Panc1 (cell line): ENCODE results near the gene FIBIN. TPM values are rescaled to one million over a fixed set of nuclear protein-coding genes. Genes with fewer than 3 reads are reported as not detected.

Experiments used
- ATAC-seq: fragments of 200-7000 bp; cut with Tn5 transposase; 2 replicates; pipeline ENCODE4 v1.9.1; 2020; ENCODE audit warnings: mild to moderate bottlenecking, moderate library complexity
- BruUV-seq: library from RNA; stranded (reverse); fragments of 400-500 nt; replicated peaks from 2 replicates; lab custom pipeline; 2021; lab: Mats Ljungman, UMichigan
- CTCF ChIA-PET: fragments of 300-600 bp; sonication (Branson Sonifier 250); formaldehyde crosslinking; loops from one replicate; lab custom pipeline; 2022; ENCODE audit warnings: antibody characterized with exemption; lab: Charles Lee
- POLR2A ChIA-PET: fragments of 300-600 bp; sonication (Branson Sonifier 250); formaldehyde crosslinking; loops from one replicate; lab custom pipeline; 2022; ENCODE audit warnings: antibody characterized with exemption; lab: Charles Lee
- DNase-seq: peaks from one replicate; pipeline ENCODE4 v3.0.0-alpha.2; 2010; ENCODE audit warnings: low read depth, low spot score
- H3K27ac ChIP-seq: 2 replicates; pipeline ENCODE4 v1.5.1; 2011; ENCODE audit warnings: mild to moderate bottlenecking, low read length, inconsistent platforms
- H3K27me3 ChIP-seq: fragments of 200-500 bp; sonication (Bioruptor generic); 2 replicates; pipeline ENCODE4 v1.6.0; 2014; ENCODE audit warnings: low read length, inconsistent platforms; ENCODE audit not compliant: control insufficient read depth, insufficient read depth
- H3K36me3 ChIP-seq: fragments of 200-500 bp; sonication (Bioruptor generic); 2 replicates; pipeline ENCODE4 v1.5.1; 2014; ENCODE audit warnings: inconsistent platforms, mild to moderate bottlenecking, low read length, moderate library complexity; ENCODE audit not compliant: control insufficient read depth, insufficient read depth
- H3K4me1 ChIP-seq: 2 replicates; pipeline ENCODE4 v1.5.1; 2011; ENCODE audit warnings: inconsistent platforms, mild to moderate bottlenecking, low read length, moderate library complexity; ENCODE audit not compliant: control insufficient read depth, insufficient read depth
- H3K4me3 ChIP-seq, 2 experiments: 2 replicates each; pipeline ENCODE4 v1.5.1; 2011 to 2012; ENCODE audit warnings: low read depth in 2 of 2, low read length in 2 of 2, mild to moderate bottlenecking in 2 of 2, inconsistent platforms in 1 of 2, moderate library complexity in 1 of 2
- H3K9me3 ChIP-seq: fragments of 200-500 bp; sonication (Bioruptor generic); 2 replicates; pipeline ENCODE4 v1.5.1; 2014; ENCODE audit warnings: low read depth, mild to moderate bottlenecking, inconsistent platforms, low read length, moderate library complexity; ENCODE audit not compliant: control insufficient read depth, insufficient read depth
- POLR2AphosphoS5 ChIP-seq: IDR thresholded peaks from 2 replicates; pipeline ENCODE4 v1.6.1; 2012; ENCODE audit warnings: mild to moderate bottlenecking, low read depth, low read length, moderate library complexity
- SIN3A ChIP-seq: IDR thresholded peaks from 2 replicates; pipeline ENCODE4 v1.6.1; 2012; ENCODE audit warnings: low read depth, mild to moderate bottlenecking, low read length, moderate library complexity, borderline replicate concordance; ENCODE audit not compliant: insufficient read depth
- TCF7L2 ChIP-seq: IDR thresholded peaks from 2 replicates; pipeline ENCODE4 v1.6.1; 2011; ENCODE audit warnings: mild to moderate bottlenecking, low read depth, low read length, inconsistent platforms
- in situ Hi-C: cut with HindIII; loops from 2 replicates; pipeline ENCODE4 v1.10.0; 2016; ENCODE audit warnings: low sequenced_read_pairs, low pct_unique_long_range_greater_than_20kb
- intact Hi-C: fragments of 100-400 bp; cut with micrococcal nuclease; formaldehyde crosslinking; loops from one replicate; pipeline ENCODE4 v1.10.0; 2022; ENCODE audit not compliant: unreplicated experiment
- total RNA-seq: library from RNA; stranded (reverse); gene quantifications from one replicate; pipeline ENCODE4 v1.2.1, GENCODE V29; 2021; ENCODE audit not compliant: unreplicated experiment
- TF ChIP-seq, protein P1 (sequence below): fragments of 450-650 bp; IDR thresholded peaks from 2 replicates; pipeline ENCODE4 v1.5.1; 2017; ENCODE audit warnings: mild to moderate bottlenecking
- TF ChIP-seq, protein P2 (sequence below), 2 experiments: IDR thresholded peaks; 2 replicates each; pipeline ENCODE4 v1.6.1; 2011 to 2012; ENCODE audit warnings: low read depth in 2 of 2, control low read depth in 1 of 2, low read length in 1 of 2, mild to moderate bottlenecking in 1 of 2, moderate library complexity in 1 of 2; ENCODE audit not compliant: insufficient read depth in 1 of 2

FIBIN gene
- total RNA-seq, 1 experiment from 2014 or later, result not detected

DNA sequence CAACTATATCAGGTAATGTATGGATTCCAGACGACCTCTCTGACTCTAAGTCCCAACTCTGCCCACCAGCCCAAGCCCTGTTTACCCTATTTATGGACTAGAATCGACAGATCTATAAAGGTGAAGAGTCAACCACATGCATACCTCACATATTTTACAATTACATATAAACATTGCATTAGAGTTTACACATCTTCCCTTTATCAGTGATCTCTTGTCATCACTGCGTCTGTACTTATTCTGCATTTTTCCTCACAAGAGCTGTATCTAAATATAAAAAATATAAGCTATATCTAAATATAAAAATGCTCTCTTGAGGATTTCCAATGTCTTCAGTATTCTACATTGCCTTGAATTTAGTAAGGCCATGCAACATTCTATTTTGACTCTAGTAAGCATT is 8.5 kb downstream of the FIBIN start:
- H3K27me3 ChIP-seq, result no peaks in the 10 kb centered on the region
- POLR2A ChIA-PET, result no interaction called here

DNA sequence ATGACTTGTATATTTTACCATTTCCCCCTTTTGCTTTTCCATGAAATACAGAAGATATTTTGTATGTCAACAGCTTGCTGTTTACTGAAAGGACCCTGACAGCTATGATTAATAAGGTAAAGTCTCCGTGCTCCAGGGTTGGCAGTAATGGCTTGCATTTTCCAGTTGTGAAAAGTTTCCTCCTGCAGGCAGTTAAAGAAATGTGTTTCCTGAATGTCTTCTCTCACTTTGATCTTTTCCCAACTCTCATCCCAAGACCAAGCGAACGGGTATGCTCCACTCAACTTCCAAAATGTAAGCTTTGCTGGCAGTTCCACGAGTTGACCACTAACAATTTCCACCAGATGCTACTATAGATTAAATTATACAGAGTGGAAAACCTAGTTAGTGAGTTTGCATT is 8.9 kb downstream of the FIBIN start:
- no peaks in the 10 kb centered on the region for H3K27me3 ChIP-seq

More for the DNA sequence above, 8.5 kb downstream of the FIBIN start:
- ATAC-seq, result no peak
- no peak for DNase-seq
- no peak overlapping the region for H3K27ac ChIP-seq
- TF ChIP-seq, protein P1, sequence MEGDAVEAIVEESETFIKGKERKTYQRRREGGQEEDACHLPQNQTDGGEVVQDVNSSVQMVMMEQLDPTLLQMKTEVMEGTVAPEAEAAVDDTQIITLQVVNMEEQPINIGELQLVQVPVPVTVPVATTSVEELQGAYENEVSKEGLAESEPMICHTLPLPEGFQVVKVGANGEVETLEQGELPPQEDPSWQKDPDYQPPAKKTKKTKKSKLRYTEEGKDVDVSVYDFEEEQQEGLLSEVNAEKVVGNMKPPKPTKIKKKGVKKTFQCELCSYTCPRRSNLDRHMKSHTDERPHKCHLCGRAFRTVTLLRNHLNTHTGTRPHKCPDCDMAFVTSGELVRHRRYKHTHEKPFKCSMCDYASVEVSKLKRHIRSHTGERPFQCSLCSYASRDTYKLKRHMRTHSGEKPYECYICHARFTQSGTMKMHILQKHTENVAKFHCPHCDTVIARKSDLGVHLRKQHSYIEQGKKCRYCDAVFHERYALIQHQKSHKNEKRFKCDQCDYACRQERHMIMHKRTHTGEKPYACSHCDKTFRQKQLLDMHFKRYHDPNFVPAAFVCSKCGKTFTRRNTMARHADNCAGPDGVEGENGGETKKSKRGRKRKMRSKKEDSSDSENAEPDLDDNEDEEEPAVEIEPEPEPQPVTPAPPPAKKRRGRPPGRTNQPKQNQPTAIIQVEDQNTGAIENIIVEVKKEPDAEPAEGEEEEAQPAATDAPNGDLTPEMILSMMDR, result no peak
- TF ChIP-seq TCF7L2 (no peak), SIN3A (no peak), POLR2AphosphoS5 (no peak)
- TF ChIP-seq, protein P2, sequence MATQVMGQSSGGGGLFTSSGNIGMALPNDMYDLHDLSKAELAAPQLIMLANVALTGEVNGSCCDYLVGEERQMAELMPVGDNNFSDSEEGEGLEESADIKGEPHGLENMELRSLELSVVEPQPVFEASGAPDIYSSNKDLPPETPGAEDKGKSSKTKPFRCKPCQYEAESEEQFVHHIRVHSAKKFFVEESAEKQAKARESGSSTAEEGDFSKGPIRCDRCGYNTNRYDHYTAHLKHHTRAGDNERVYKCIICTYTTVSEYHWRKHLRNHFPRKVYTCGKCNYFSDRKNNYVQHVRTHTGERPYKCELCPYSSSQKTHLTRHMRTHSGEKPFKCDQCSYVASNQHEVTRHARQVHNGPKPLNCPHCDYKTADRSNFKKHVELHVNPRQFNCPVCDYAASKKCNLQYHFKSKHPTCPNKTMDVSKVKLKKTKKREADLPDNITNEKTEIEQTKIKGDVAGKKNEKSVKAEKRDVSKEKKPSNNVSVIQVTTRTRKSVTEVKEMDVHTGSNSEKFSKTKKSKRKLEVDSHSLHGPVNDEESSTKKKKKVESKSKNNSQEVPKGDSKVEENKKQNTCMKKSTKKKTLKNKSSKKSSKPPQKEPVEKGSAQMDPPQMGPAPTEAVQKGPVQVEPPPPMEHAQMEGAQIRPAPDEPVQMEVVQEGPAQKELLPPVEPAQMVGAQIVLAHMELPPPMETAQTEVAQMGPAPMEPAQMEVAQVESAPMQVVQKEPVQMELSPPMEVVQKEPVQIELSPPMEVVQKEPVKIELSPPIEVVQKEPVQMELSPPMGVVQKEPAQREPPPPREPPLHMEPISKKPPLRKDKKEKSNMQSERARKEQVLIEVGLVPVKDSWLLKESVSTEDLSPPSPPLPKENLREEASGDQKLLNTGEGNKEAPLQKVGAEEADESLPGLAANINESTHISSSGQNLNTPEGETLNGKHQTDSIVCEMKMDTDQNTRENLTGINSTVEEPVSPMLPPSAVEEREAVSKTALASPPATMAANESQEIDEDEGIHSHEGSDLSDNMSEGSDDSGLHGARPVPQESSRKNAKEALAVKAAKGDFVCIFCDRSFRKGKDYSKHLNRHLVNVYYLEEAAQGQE (IDR thresholded peaks at IDR 0.05; ENCODE audit: insufficient read depth in 1 of 2, low read depth in 2 of 2, low read length in 1 of 2), result no peak
- H3K4me1 ChIP-seq, result no peaks in the 10 kb centered on the region
- intact Hi-C loops (no loop called here), in situ Hi-C loops (no loop called here)
- no peaks in the 10 kb centered on the region for H3K36me3 ChIP-seq
- no peaks in the 10 kb centered on the region for H3K9me3 ChIP-seq
- CTCF ChIA-PET, result no interaction called here
- H3K4me3 ChIP-seq, result no peak overlapping the region
- no TSS peak for BruUV-seq

More for the DNA sequence above, 8.9 kb downstream of the FIBIN start:
- CTCF ChIA-PET, result no interaction called here
- no peak overlapping the region for H3K27ac ChIP-seq
- H3K4me3 ChIP-seq, result no peak overlapping the region
- no peaks in the 10 kb centered on the region for H3K4me1 ChIP-seq
- no peaks in the 10 kb centered on the region for H3K36me3 ChIP-seq
- ATAC-seq (no peak), DNase-seq (no peak)
- intact Hi-C loops (no loop called here), in situ Hi-C loops (no loop called here)
- no peaks in the 10 kb centered on the region for H3K9me3 ChIP-seq
- BruUV-seq, result no TSS peak
- TF ChIP-seq POLR2AphosphoS5 (no peak), SIN3A (no peak), TCF7L2 (no peak)
- TF ChIP-seq, protein P1, result no peak
- TF ChIP-seq, protein P2 (IDR thresholded peaks at IDR 0.05; ENCODE audit: insufficient read depth in 1 of 2, low read depth in 2 of 2, low read length in 1 of 2), result no peak
- POLR2A ChIA-PET, result no interaction called here
